MM.1S (cell line): ENCODE data around the gene KCNG4.

Experiments used
- DNase-seq: peaks from one replicate; pipeline ENCODE4 v3.0.0-alpha.2; 2015
- H2AFZ ChIP-seq: fragments of 300-600 bp; sonication (generic); 2 replicates; pipeline ENCODE4 v1.6.0; 2016; ENCODE audit warnings: antibody characterized with exemption, low read length
- H3F3A ChIP-seq: fragments of 300-600 bp; sonication (generic); 2 replicates; pipeline ENCODE4 v1.6.1; 2016; ENCODE audit warnings: mild to moderate bottlenecking, antibody characterized with exemption, low read length, moderate library complexity, mixed read lengths; ENCODE audit not compliant: insufficient read depth
- H3K27ac ChIP-seq: fragments of 300-600 bp; sonication (generic); 2 replicates; pipeline ENCODE4 v1.5.1; 2016; ENCODE audit warnings: mild to moderate bottlenecking, low read length
- H3K27me3 ChIP-seq: fragments of 300-600 bp; sonication (generic); replicated peaks from 2 replicates; pipeline ENCODE4 v1.6.0; 2016; ENCODE audit warnings: low read length; ENCODE audit not compliant: insufficient read depth
- H3K36me3 ChIP-seq: fragments of 300-600 bp; sonication (generic); replicated peaks from 2 replicates; pipeline ENCODE4 v1.6.1; 2016; ENCODE audit warnings: mild to moderate bottlenecking, low read length, mixed read lengths; ENCODE audit not compliant: insufficient read depth
- H3K4me1 ChIP-seq: fragments of 300-600 bp; sonication (generic); 2 replicates; pipeline ENCODE4 v1.6.1; 2016; ENCODE audit warnings: low read length, mixed read lengths
- H3K4me2 ChIP-seq: fragments of 300-600 bp; sonication (generic); 2 replicates; pipeline ENCODE4 v1.6.0; 2016; ENCODE audit warnings: low read depth, low read length
- H3K4me3 ChIP-seq: fragments of 300-600 bp; sonication (generic); 2 replicates; pipeline ENCODE4 v1.5.1; 2016; ENCODE audit warnings: low read length, mixed read lengths
- H3K79me2 ChIP-seq: fragments of 300-600 bp; sonication (generic); 2 replicates; pipeline ENCODE4 v1.6.1; 2016; ENCODE audit warnings: mixed run types, low read length, mixed read lengths
- H3K9ac ChIP-seq: fragments of 300-600 bp; sonication (generic); 2 replicates; pipeline ENCODE4 v1.6.1; 2016; ENCODE audit warnings: low read length, mixed read lengths
- H3K9me2 ChIP-seq: fragments of 300-600 bp; sonication (generic); replicated peaks from 2 replicates; pipeline ENCODE4 v1.6.1; 2016; ENCODE audit warnings: mild to moderate bottlenecking, low read length, mixed read lengths; ENCODE audit not compliant: insufficient read depth
- H3K9me3 ChIP-seq: fragments of 300-600 bp; sonication (generic); replicated peaks from 2 replicates; pipeline ENCODE4 v1.6.1; 2016; ENCODE audit warnings: mild to moderate bottlenecking, low read length, mixed read lengths; ENCODE audit not compliant: insufficient read depth
- H4K20me1 ChIP-seq: fragments of 300-600 bp; sonication (generic); 2 replicates; pipeline ENCODE4 v1.6.1; 2016; ENCODE audit warnings: mild to moderate bottlenecking, low read length, moderate library complexity, mixed read lengths; ENCODE audit not compliant: insufficient read depth
- EZH2 ChIP-seq: fragments of 300-600 bp; sonication (generic); optimal IDR thresholded peaks from 2 replicates; pipeline ENCODE3; 2017; ENCODE audit warnings: low read depth, mild to moderate bottlenecking, antibody characterized with exemption, low read length, mixed read lengths
- EZH2phosphoT487 ChIP-seq: fragments of 300-600 bp; sonication (generic); IDR thresholded peaks from 2 replicates; pipeline ENCODE4 v1.6.1; 2018; ENCODE audit warnings: antibody characterized with exemption, low read length
- TF ChIP-seq, protein P1 (sequence below): fragments of 300-600 bp; sonication (generic); IDR thresholded peaks from 2 replicates; pipeline ENCODE4 v1.5.1; 2016; ENCODE audit warnings: antibody characterized with exemption, low read length, mixed read lengths

The KCNG4 gene

DNA sequence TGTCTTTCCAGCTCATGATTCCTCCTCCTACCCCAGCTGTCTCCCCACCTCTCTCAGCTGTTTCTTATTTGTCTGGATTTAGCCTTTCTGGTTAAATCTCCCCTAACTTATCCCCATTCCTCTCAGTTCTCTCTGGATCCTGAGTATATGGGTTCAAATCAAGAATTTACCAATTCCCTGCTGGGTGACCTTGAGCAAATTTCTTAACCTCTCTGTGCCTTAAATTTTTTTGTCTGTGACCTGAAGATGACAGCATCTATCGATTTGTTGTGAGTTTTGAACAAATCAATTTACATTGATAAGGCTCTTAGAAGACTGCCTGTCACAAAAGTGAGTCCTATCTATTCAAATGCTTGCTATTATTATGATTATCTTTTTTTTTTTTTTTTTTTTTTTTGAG lies 2.0 kb upstream of the KCNG4 start:
- DNase-seq, result no peak
- H3K27ac ChIP-seq, result no peak overlapping the region
- no peaks in the 10 kb centered on the region for H3K9me3 ChIP-seq
- no peaks in the 10 kb centered on the region for H3F3A ChIP-seq
- H3K36me3 ChIP-seq, result no peaks in the 10 kb centered on the region
- TF ChIP-seq, protein P1, sequence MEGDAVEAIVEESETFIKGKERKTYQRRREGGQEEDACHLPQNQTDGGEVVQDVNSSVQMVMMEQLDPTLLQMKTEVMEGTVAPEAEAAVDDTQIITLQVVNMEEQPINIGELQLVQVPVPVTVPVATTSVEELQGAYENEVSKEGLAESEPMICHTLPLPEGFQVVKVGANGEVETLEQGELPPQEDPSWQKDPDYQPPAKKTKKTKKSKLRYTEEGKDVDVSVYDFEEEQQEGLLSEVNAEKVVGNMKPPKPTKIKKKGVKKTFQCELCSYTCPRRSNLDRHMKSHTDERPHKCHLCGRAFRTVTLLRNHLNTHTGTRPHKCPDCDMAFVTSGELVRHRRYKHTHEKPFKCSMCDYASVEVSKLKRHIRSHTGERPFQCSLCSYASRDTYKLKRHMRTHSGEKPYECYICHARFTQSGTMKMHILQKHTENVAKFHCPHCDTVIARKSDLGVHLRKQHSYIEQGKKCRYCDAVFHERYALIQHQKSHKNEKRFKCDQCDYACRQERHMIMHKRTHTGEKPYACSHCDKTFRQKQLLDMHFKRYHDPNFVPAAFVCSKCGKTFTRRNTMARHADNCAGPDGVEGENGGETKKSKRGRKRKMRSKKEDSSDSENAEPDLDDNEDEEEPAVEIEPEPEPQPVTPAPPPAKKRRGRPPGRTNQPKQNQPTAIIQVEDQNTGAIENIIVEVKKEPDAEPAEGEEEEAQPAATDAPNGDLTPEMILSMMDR, result no peak
- no peak for TF ChIP-seq EZH2phosphoT487
- TF ChIP-seq EZH2, result no peak
- no peaks in the 10 kb centered on the region for H3K79me2 ChIP-seq
- no peak overlapping the region for H2AFZ ChIP-seq
- no peaks in the 10 kb centered on the region for H3K4me1 ChIP-seq
- no peak overlapping the region for H3K4me2 ChIP-seq
- no peak overlapping the region for H3K4me3 ChIP-seq
- peaks cover 37% of the 10 kb centered on the region for H3K27me3 ChIP-seq
- no peak overlapping the region for H3K9ac ChIP-seq
- no peaks in the 10 kb centered on the region for H3K9me2 ChIP-seq
- no peaks in the 10 kb centered on the region for H4K20me1 ChIP-seq

DNA sequence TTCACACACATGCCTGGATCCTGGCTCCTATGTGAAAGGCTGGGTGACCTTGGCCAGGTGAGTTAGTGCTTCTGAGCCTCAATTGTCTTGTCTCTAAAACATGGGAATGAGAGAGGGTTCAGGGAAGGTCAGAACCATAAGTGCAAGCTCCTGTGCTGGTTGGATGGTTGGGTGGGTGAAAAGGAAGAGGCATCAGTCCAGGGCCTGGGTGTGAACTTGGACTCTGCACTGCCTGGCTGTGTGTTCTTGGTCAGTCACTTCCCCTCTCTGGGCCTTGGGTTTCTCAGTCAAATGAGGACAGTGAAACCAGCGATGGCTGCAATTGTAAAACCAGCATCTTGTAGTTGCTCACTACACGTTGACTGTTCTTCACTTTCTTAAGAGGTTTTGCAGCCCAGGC lies 643 bp upstream of the KCNG4 start:
- Histone ChIP-seq H3K4me2 (no peak overlapping the region), H3K9ac (no peak overlapping the region), H2AFZ (no peak overlapping the region), H3K36me3 (no peaks in the 10 kb centered on the region), H3K27me3 (peaks cover 50% of the 10 kb centered on the region), H3K9me2 (no peaks in the 10 kb centered on the region), H3K4me3 (no peak overlapping the region), H3K79me2 (no peaks in the 10 kb centered on the region), H3K27ac (no peak overlapping the region), H3K4me1 (no peaks in the 10 kb centered on the region), H3F3A (no peaks in the 10 kb centered on the region), H3K9me3 (no peaks in the 10 kb centered on the region), H4K20me1 (no peaks in the 10 kb centered on the region)
- DNase-seq, result no peak
- TF ChIP-seq, protein P1, result no peak

DNA sequence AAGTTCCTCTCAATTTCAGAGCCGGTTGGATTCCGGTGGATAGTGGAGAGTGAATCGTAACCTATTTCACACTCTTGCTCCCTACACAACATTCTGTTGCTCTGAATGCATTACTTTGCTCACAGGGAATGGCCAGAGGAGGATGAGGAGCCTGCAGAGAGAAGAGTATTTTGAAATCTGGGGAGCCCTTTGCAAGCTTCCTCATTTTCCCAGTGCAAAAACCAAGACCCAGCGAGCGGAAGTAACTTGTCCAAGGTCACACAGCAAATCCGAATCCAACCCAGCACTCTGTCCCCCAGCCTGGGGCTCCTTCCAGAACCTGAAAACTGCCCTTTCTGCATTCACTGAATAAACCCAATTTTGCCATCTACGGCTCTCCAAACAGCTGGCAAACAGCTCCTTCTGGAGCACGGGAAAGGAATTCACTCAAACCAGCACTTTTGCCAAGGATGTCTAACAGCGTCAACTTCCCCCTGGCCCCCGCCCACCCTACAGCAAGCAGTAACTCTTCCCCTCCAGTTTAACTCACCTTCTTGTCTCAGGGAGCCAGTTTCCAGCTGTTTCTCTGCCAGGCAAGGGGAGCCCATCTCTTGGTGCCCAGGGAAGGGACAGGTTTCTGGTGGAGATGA lies 557 bp downstream of the KCNG4 start:
- no peaks in the 10 kb centered on the region for H3K79me2 ChIP-seq
- H3K4me1 ChIP-seq, result no peaks in the 10 kb centered on the region
- no peak overlapping the region for H3K27ac ChIP-seq
- no peaks in the 10 kb centered on the region for H4K20me1 ChIP-seq
- no peak overlapping the region for H3K9ac ChIP-seq
- H3K9me2 ChIP-seq, result no peaks in the 10 kb centered on the region
- no peak overlapping the region for H3K4me3 ChIP-seq
- H3K9me3 ChIP-seq, result no peaks in the 10 kb centered on the region
- no peak overlapping the region for H2AFZ ChIP-seq
- no peak for DNase-seq
- H3K4me2 ChIP-seq, result no peak overlapping the region
- no peaks in the 10 kb centered on the region for H3K36me3 ChIP-seq
- peaks cover 60% of the 10 kb centered on the region for H3K27me3 ChIP-seq
- TF ChIP-seq EZH2 (no peak), EZH2phosphoT487 (no peak)
- TF ChIP-seq, protein P1, result no peak
- H3F3A ChIP-seq, result no peaks in the 10 kb centered on the region
